Natural killer cell (primary cell): Measurements from ENCODE around the gene OSGIN1. TPM values are rescaled to one million over a fixed set of nuclear protein-coding genes. Genes with fewer than 3 reads are reported as not detected.

Source experiments
- ATAC-seq, 3 donors: fragments of 150-1000 bp in 2 of 3; fragments of 200-7000 bp in 1 of 3; cut with Tn5 transposase; 1 replicate in 1 of 3; 2 replicates in 2 of 3; pipeline ENCODE4 v1.10.0; 2021; ENCODE audit warnings: mild to moderate bottlenecking in 2 of 3, moderate library complexity in 2 of 3
- DNase-seq, 2 donors: peaks; one replicate each; pipeline versions ENCODE4 v3.0.0 to v3.0.0-alpha.2; 2013 to 2021; ENCODE audit warnings: mixed read lengths in 1 of 2
- H3K27ac ChIP-seq: one replicate; pipeline ENCODE4 v1.5.1; 2013; ENCODE audit warnings: mild to moderate bottlenecking, low read length
- H3K27me3 ChIP-seq: one replicate; pipeline ENCODE4 v1.6.1; 2013; ENCODE audit warnings: low read length; ENCODE audit not compliant: control insufficient read depth, insufficient read depth
- H3K36me3 ChIP-seq: one replicate; pipeline ENCODE4 v1.6.1; 2013; ENCODE audit warnings: low read length; ENCODE audit not compliant: control insufficient read depth, insufficient read depth
- H3K4me1 ChIP-seq: one replicate; pipeline ENCODE4 v1.6.1; 2013; ENCODE audit warnings: low read length; ENCODE audit not compliant: control insufficient read depth, insufficient read depth
- H3K4me3 ChIP-seq: one replicate; pipeline ENCODE4 v1.5.1; 2013; ENCODE audit warnings: low read length
- H3K9me3 ChIP-seq: one replicate; pipeline ENCODE4 v1.6.1; 2013; ENCODE audit warnings: low read length; ENCODE audit not compliant: control insufficient read depth, insufficient read depth
- H3K27ac Mint-ChIP-seq, 2 donors: one replicate each; pipeline ENCODE4 v1.8.0; 2022; ENCODE audit warnings: mild to moderate bottlenecking in 2 of 2, mixed read lengths in 2 of 2, moderate library complexity in 1 of 2
- H3K27me3 Mint-ChIP-seq, 2 donors: one replicate each; pipeline ENCODE4 v1.8.0; 2022; ENCODE audit warnings: low read depth in 2 of 2, mixed read lengths in 2 of 2
- H3K36me3 Mint-ChIP-seq: one replicate; pipeline ENCODE4 v1.8.0; 2022; ENCODE audit warnings: mixed read lengths
- H3K4me1 Mint-ChIP-seq, 2 donors: one replicate each; pipeline ENCODE4 v1.8.0; 2022; ENCODE audit warnings: mixed read lengths in 2 of 2
- H3K4me3 Mint-ChIP-seq: one replicate; pipeline ENCODE4 v1.8.0; 2022; ENCODE audit warnings: mild to moderate bottlenecking, moderate library complexity, mixed read lengths
- H3K9me3 Mint-ChIP-seq, 2 donors: one replicate each; pipeline ENCODE4 v1.8.0; 2022; ENCODE audit warnings: mixed read lengths in 2 of 2
- whole genome bisulfite sequencing: methylation state at CpG from one replicate; pipeline ENCODE4 v1.1.7; 2013; ENCODE audit warnings: missing lambda C conversion rate; ENCODE audit not compliant: insufficient coverage; 5-methylcytosine and 5-hydroxymethylcytosine counted together
- intact Hi-C: fragments of 100-400 bp; cut with micrococcal nuclease; formaldehyde crosslinking; loops from one replicate; pipeline ENCODE4 v1.14.2; 2022
- total RNA-seq, 4 donors: library from RNA; stranded (reverse); fragments of 120-200 nt in 1 of 4; gene quantifications; one replicate each; pipeline versions ENCODE4 v1.2.3 to v1.2.4, GENCODE V29; 2013 to 2022
- TF ChIP-seq, protein P1 (sequence below): fragments of 200-600 bp; IDR thresholded peaks from one replicate; pipeline ENCODE4 v1.8.0; 2022; ENCODE audit warnings: antibody characterized with exemption

The OSGIN1 gene
- total RNA-seq, 3 donors from 2014 or later (not counting 1 experiment from before 2014, with no cell fraction given): 3.9 to 4.1 (median 4.0) TPM

- Histone ChIP-seq H3K9me3 (no peaks in the 10 kb centered on the region), H3K4me1 (peaks cover 19% of the 10 kb centered on the region), H3K27me3 (no peaks in the 10 kb centered on the region), H3K4me3 (no peak overlapping the region), H3K27ac (no peak overlapping the region), H3K36me3 (no peaks in the 10 kb centered on the region)
- H3K4me3 Mint-ChIP-seq: no peak overlapping the region
- no peaks in the 10 kb centered on the region for H3K36me3 Mint-ChIP-seq
- intact Hi-C loops: loop anchor here (10.0 kb wide), 1 partner anchor 256 kb away; the partner anchor contains the start of gene TAF1C
- TF ChIP-seq, protein P1, sequence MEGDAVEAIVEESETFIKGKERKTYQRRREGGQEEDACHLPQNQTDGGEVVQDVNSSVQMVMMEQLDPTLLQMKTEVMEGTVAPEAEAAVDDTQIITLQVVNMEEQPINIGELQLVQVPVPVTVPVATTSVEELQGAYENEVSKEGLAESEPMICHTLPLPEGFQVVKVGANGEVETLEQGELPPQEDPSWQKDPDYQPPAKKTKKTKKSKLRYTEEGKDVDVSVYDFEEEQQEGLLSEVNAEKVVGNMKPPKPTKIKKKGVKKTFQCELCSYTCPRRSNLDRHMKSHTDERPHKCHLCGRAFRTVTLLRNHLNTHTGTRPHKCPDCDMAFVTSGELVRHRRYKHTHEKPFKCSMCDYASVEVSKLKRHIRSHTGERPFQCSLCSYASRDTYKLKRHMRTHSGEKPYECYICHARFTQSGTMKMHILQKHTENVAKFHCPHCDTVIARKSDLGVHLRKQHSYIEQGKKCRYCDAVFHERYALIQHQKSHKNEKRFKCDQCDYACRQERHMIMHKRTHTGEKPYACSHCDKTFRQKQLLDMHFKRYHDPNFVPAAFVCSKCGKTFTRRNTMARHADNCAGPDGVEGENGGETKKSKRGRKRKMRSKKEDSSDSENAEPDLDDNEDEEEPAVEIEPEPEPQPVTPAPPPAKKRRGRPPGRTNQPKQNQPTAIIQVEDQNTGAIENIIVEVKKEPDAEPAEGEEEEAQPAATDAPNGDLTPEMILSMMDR: no peak
- DNase-seq (peak in 1 of 2 donors; percentile 22), ATAC-seq (peak; percentile 62 to 85 (median 83))
- H3K27me3 Mint-ChIP-seq: no peaks in the 10 kb centered on the region
- H3K4me1 Mint-ChIP-seq: peaks cover 9 to 32% of the 10 kb centered on the region in 2 donors
- no peaks in the 10 kb centered on the region for H3K9me3 Mint-ChIP-seq
- peak overlapping the region in 1 of 2 donors; percentile 22 for H3K27ac Mint-ChIP-seq
- WGBS: 78% methylated on average over 16 of the region's 16 CpGs
Observed at GRCh38 chr16:83928341-83929055, 24.5 kb upstream of the OSGIN1 start.

- WGBS: 90% methylated on average over 17 of the region's 17 CpGs
- Mint-ChIP-seq H3K4me1 (peaks cover 9 to 27% of the 10 kb centered on the region in 2 donors), H3K27me3 (no peaks in the 10 kb centered on the region), H3K27ac (no peak overlapping the region), H3K36me3 (no peaks in the 10 kb centered on the region), H3K9me3 (no peaks in the 10 kb centered on the region), H3K4me3 (no peak overlapping the region)
- no peaks in the 10 kb centered on the region for H3K27me3 ChIP-seq
- H3K4me1 ChIP-seq: peaks cover 19% of the 10 kb centered on the region
- ATAC-seq (no peak), DNase-seq (no peak)
- H3K9me3 ChIP-seq: no peaks in the 10 kb centered on the region
- intact Hi-C loops: loop anchor here (10.0 kb wide), 1 partner anchor 255 kb away; the partner anchor contains the start of gene TAF1C
- no peak overlapping the region for H3K4me3 ChIP-seq
- TF ChIP-seq, protein P1: no peak
- no peaks in the 10 kb centered on the region for H3K36me3 ChIP-seq
- H3K27ac ChIP-seq: no peak overlapping the region
Observed at GRCh38 chr16:83929811-83930555, 23.1 kb upstream of the OSGIN1 start.

GRCh38 chr16:83930730-83931500 is 22.1 kb upstream of the OSGIN1 start:
- H3K4me1 ChIP-seq: peaks cover 19% of the 10 kb centered on the region
- Mint-ChIP-seq H3K27me3 (no peaks in the 10 kb centered on the region), H3K4me1 (peaks cover 9 to 23% of the 10 kb centered on the region in 2 donors), H3K36me3 (no peaks in the 10 kb centered on the region), H3K9me3 (no peaks in the 10 kb centered on the region), H3K4me3 (no peak overlapping the region), H3K27ac (no peak overlapping the region)
- intact Hi-C loops: no loop called here
- DNase-seq (no peak), ATAC-seq (no peak)
- no peaks in the 10 kb centered on the region for H3K27me3 ChIP-seq
- no peak overlapping the region for H3K4me3 ChIP-seq
- no peaks in the 10 kb centered on the region for H3K36me3 ChIP-seq
- TF ChIP-seq, protein P1: no peak
- no peak overlapping the region for H3K27ac ChIP-seq
- no peaks in the 10 kb centered on the region for H3K9me3 ChIP-seq
- 91% methylated on average over 22 of the region's 22 CpGs for WGBS
